Caco-2 (cell line): ENCODE results near the gene COMMD1. TPM values are rescaled to one million over a fixed set of nuclear protein-coding genes. Genes with fewer than 3 reads are reported as not detected.

Experiments used
- BruUV-seq: library from RNA; stranded (reverse); fragments of 400-500 nt; replicated peaks from 2 replicates; lab custom pipeline; 2021; lab: Mats Ljungman, UMichigan
- CTCF ChIA-PET: fragments of 300-600 bp; sonication (Branson Sonifier 250); formaldehyde crosslinking; loops from one replicate; lab custom pipeline; 2022; ENCODE audit warnings: antibody characterized with exemption; lab: Charles Lee
- POLR2A ChIA-PET: fragments of 300-600 bp; sonication (Branson Sonifier 250); formaldehyde crosslinking; loops from one replicate; lab custom pipeline; 2022; ENCODE audit warnings: antibody characterized with exemption; lab: Charles Lee
- DNase-seq, 2 experiments: peaks; one replicate each; pipeline versions ENCODE4 v3.0.0 to v3.0.0-alpha.2; 2020 to 2022
- H3K27me3 ChIP-seq: replicated peaks from 2 replicates; pipeline ENCODE4 v1.6.0; 2011; ENCODE audit warnings: low read length; ENCODE audit not compliant: control insufficient read depth, insufficient read depth
- H3K36me3 ChIP-seq: 2 replicates; pipeline ENCODE4 v1.5.1; 2011; ENCODE audit warnings: low read length; ENCODE audit not compliant: control insufficient read depth, insufficient read depth
- H3K4me1 ChIP-seq: fragments of 250-450 bp; sonication (Bioruptor Pico); 2 replicates; pipeline ENCODE4 v1.5.1; 2020; ENCODE audit warnings: mild to moderate bottlenecking
- H3K4me3 ChIP-seq: 2 replicates; pipeline ENCODE4 v1.5.1; 2011; ENCODE audit warnings: low read depth, mild to moderate bottlenecking, control low read depth, low read length
- H3K9me3 ChIP-seq: fragments of 250-450 bp; sonication (Bioruptor Pico); 2 replicates; pipeline ENCODE4 v1.5.1; 2020; ENCODE audit warnings: mild to moderate bottlenecking, moderate library complexity
- H3K27ac Mint-ChIP-seq: one replicate; pipeline ENCODE4 v1.8.0; 2022; ENCODE audit warnings: mixed read lengths; ENCODE audit not compliant: unreplicated experiment
- H3K27me3 Mint-ChIP-seq: one replicate; pipeline ENCODE4 v1.8.0; 2022; ENCODE audit warnings: mixed read lengths; ENCODE audit not compliant: insufficient read depth, unreplicated experiment
- H3K36me3 Mint-ChIP-seq: one replicate; pipeline ENCODE4 v1.8.0; 2022; ENCODE audit warnings: mild to moderate bottlenecking, mixed read lengths; ENCODE audit not compliant: insufficient read depth, unreplicated experiment
- H3K4me1 Mint-ChIP-seq: one replicate; pipeline ENCODE4 v1.8.0; 2022; ENCODE audit warnings: low read depth, mixed read lengths; ENCODE audit not compliant: unreplicated experiment
- H3K4me3 Mint-ChIP-seq: one replicate; pipeline ENCODE4 v1.8.0; 2022; ENCODE audit warnings: mild to moderate bottlenecking, moderate library complexity, mixed read lengths; ENCODE audit not compliant: unreplicated experiment
- H3K9me3 Mint-ChIP-seq: one replicate; pipeline ENCODE4 v1.8.0; 2022; ENCODE audit warnings: mixed read lengths; ENCODE audit not compliant: unreplicated experiment
- CTCF ChIP-seq, 2 experiments: fragments of 200-600 bp in 1 of 2; IDR thresholded peaks; 1 replicate in 1 of 2; 2 replicates in 1 of 2; pipeline versions ENCODE4 v1.5.1 to v1.8.0; 2011 to 2022; ENCODE audit warnings: antibody characterized with exemption in 1 of 2, control low read depth in 1 of 2, inconsistent platforms in 1 of 2, low read depth in 1 of 2, low read length in 1 of 2, mild to moderate bottlenecking in 1 of 2, moderate library complexity in 1 of 2; ENCODE audit not compliant: insufficient read depth in 1 of 2, severe bottlenecking in 1 of 2, unreplicated experiment in 1 of 2
- intact Hi-C: fragments of 100-400 bp; cut with micrococcal nuclease; formaldehyde crosslinking; loops from one replicate; pipeline ENCODE4 v1.10.0; 2022; ENCODE audit not compliant: unreplicated experiment
- total RNA-seq: library from RNA; stranded (reverse); gene quantifications from 2 replicates; pipeline ENCODE4 v1.2.3, GENCODE V29; 2022

Gene COMMD1
- total RNA-seq, 1 experiment from 2014 or later = 56.7 TPM

GRCh38 chr2:62054916-62055450 is 149.5 kb downstream of the COMMD1 start:
- CTCF ChIA-PET = no interaction called here
- H3K27me3 ChIP-seq = no peaks in the 10 kb centered on the region
- DNase-seq = no peak
- H3K9me3 ChIP-seq = no peaks in the 10 kb centered on the region
- no peak overlapping the region for H3K4me3 ChIP-seq
- TF ChIP-seq CTCF (IDR thresholded peaks at IDR 0.05; ENCODE audit: insufficient read depth in 1 of 2, low read depth in 1 of 2, low read length in 1 of 2, severe bottlenecking in 1 of 2, unreplicated experiment in 1 of 2) = no peak
- Mint-ChIP-seq H3K4me1 (no peaks in the 10 kb centered on the region), H3K9me3 (no peaks in the 10 kb centered on the region), H3K27me3 (no peaks in the 10 kb centered on the region), H3K27ac (no peak overlapping the region), H3K36me3 (no peaks in the 10 kb centered on the region), H3K4me3 (no peak overlapping the region)
- H3K4me1 ChIP-seq = no peaks in the 10 kb centered on the region
- H3K36me3 ChIP-seq = no peaks in the 10 kb centered on the region
- POLR2A ChIA-PET = no interaction called here
- intact Hi-C loops = no loop called here
- no TSS peak for BruUV-seq

DNA sequence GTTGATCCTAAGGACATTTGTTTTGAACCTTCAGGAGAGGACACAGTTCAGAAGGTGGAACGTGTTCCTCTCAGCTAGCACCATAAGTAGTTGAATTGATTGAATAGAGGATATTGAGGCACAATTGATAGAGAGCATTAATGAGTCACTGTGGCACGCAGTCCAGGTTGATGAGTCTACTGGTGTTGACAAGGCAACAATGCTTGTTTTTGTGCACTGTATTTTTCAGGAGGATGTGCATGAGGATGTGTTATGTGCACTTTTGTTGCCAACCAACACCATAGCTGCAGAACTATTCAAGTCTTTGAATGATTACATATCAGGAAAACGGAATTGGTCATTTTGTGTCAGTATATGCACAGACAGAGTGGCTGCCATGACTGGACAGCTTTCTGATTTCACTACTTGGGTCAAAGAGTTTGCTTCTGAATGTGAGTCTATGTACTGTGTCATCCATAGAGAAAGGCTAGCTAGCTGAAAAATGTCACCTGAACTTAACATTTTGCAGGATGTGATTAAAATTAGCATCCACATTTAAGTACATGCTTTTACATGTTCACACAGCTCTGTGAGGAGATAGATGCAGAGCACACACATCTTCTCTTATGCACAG is 150.4 kb downstream of the COMMD1 start:
- Mint-ChIP-seq H3K27ac (no peak overlapping the region), H3K9me3 (no peaks in the 10 kb centered on the region), H3K4me3 (no peak overlapping the region), H3K4me1 (no peaks in the 10 kb centered on the region), H3K27me3 (no peaks in the 10 kb centered on the region), H3K36me3 (no peaks in the 10 kb centered on the region)
- no peak for DNase-seq
- no peak overlapping the region for H3K4me3 ChIP-seq
- intact Hi-C loops = no loop called here
- no peaks in the 10 kb centered on the region for H3K27me3 ChIP-seq
- H3K4me1 ChIP-seq = no peaks in the 10 kb centered on the region
- POLR2A ChIA-PET = no interaction called here
- no peaks in the 10 kb centered on the region for H3K36me3 ChIP-seq
- BruUV-seq = no TSS peak
- CTCF ChIA-PET = no interaction called here
- no peaks in the 10 kb centered on the region for H3K9me3 ChIP-seq
- TF ChIP-seq CTCF (IDR thresholded peaks at IDR 0.05; ENCODE audit: insufficient read depth in 1 of 2, low read depth in 1 of 2, low read length in 1 of 2, severe bottlenecking in 1 of 2, unreplicated experiment in 1 of 2) = no peak

DNA sequence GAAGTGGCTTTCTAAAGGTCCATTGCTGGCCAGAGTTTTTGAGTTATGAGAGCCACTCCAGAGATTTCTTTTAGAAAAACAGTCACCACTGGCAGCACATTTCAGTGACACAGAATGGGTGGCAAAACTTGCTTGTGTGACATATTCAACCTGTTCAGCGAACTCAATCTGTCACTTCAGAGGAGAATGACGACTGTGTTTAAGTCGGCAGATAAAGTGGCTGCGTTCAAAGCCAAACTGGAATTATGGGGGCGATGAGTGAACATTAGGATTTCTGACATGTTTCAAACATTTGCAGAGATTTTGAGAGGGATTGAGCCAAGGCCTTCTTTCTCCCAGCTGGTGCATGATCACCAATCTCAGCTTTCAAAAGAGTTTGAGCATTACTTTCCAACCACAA is 150.9 kb downstream of the COMMD1 start:
- ChIA-PET POLR2A (no interaction called here), CTCF (no interaction called here)
- Mint-ChIP-seq H3K27me3 (no peaks in the 10 kb centered on the region), H3K4me1 (no peaks in the 10 kb centered on the region), H3K27ac (no peak overlapping the region), H3K36me3 (no peaks in the 10 kb centered on the region), H3K4me3 (no peak overlapping the region), H3K9me3 (no peaks in the 10 kb centered on the region)
- DNase-seq = no peak
- no peak overlapping the region for H3K4me3 ChIP-seq
- no peaks in the 10 kb centered on the region for H3K4me1 ChIP-seq
- no TSS peak for BruUV-seq
- H3K9me3 ChIP-seq = no peaks in the 10 kb centered on the region
- TF ChIP-seq CTCF (IDR thresholded peaks at IDR 0.05; ENCODE audit: insufficient read depth in 1 of 2, low read depth in 1 of 2, low read length in 1 of 2, severe bottlenecking in 1 of 2, unreplicated experiment in 1 of 2) = no peak
- intact Hi-C loops = no loop called here
- H3K27me3 ChIP-seq = no peaks in the 10 kb centered on the region
- H3K36me3 ChIP-seq = no peaks in the 10 kb centered on the region
